ENCODE results near the gene DDX56. TPM values are rescaled to one million over a fixed set of nuclear protein-coding genes. Genes with fewer than 3 reads are reported as not detected.
"Not testable (repeated sequence)": the region's sequence is repeated elsewhere in the genome, so short reads cannot be mapped to it uniquely, and the experiment has no call there.

DDX56 gene
- polyA plus RNA-seq, 3 donors: 74.3 to 79.6 (median 79.2) TPM

DNA sequence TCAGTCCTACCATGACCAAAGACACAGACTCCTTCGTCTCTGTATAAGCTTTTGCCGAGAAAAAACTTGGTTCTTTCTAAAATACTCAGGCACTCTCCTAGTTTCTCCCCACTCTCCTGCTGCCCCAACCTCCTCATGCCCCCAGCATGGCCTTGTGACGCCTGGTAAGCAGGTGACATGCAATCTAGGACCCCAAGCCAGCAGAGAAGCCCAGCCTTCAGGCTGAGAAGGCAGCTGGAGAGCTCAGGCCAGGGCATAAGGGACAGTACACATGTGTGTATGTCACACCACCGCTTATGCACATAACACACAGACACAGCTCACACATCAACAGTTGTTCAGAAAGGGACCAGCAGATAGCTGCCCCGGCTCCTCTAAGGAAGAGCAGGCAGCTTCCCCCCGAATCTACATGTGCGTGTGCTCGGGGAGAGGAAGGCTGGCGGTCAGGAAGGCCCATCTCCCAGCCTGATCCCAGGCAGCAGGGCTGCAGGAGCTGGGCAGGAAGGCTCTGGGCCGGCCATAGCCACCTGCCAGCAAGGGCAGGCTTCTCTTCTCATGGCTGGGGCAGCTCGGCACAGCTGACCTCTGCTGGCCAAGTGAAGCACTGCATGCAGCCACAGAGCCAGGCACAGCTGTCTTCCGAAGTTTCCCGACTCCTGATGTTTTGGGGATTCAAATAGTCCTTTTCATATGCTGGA is 8.5 kb downstream of the DDX56 start:
- DNase-seq (ENCODE audit: low read depth in 3 of 3, low spot score in 2 of 3): no peak

DNA sequence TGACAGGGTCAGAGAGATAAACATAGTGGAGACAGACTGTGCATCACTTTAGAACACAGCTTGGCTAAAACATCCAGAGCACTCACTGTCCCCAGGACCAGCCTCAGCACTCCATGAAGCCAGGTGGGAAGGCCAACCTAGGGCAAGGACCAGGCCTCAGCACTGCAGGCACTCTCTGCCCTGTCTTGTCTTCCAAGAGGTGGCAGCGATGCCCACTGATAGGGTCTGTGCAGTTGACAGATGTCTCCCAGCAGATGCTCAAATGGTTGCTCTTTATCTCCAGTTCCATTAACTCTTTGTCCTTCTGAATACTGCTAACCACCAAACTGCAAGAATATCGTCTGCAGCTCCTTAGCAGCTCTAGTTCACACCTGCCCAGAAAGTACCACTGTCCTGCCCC is 9.1 kb downstream of the DDX56 start:
- no peak for DNase-seq (ENCODE audit: low read depth in 3 of 3, low spot score in 2 of 3)

GRCh38 chr7:44563171-44563679 is 10.5 kb downstream of the DDX56 start:
- no peak for DNase-seq (ENCODE audit: low read depth in 3 of 3, low spot score in 2 of 3)

DNA sequence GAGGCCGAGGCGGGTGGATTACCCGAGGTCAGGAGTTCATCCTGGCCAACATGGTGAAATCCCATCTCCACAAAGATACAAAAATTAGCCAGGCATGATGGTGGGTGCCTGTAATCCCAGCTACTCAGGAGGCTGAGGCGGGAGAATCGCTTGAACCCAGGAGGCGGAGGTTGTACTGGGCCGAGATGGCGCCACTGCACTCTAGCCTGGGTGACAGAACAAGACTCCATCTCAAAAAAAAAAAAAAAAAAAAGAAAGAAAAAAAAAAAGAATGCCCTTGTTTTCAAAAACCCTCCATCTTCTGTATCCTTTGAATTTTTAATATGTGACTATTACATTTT is 11.1 kb downstream of the DDX56 start:
- not testable (repeated sequence) for DNase-seq (ENCODE audit: low read depth in 3 of 3, low spot score in 2 of 3)

GRCh38 chr7:44561962-44562621 is 11.6 kb downstream of the DDX56 start:
- DNase-seq (ENCODE audit: low read depth in 3 of 3, low spot score in 2 of 3): no peak

DNA sequence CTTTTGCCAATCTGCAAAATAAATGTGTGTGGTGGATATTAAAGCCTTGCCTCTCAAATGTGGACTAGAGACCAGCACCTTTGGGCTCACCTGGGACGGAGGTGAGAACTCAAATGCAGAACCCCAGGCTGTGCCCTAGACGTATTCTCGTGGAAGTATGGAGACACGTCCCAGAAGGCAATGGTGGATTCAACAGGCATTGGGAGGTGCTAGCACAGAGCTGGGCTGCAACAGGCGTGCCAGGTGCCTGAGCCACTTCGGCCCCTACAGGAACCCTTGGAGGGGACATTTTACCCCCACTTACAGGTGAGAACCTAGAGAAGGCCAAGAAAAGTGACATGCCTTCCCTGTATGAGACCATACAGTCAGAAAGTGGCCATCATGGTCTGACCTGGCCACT is 12.2 kb downstream of the DDX56 start:
- no peak for DNase-seq (ENCODE audit: low read depth in 3 of 3, low spot score in 2 of 3)

GRCh38 chr7:44559485-44559884 is 14.2 kb downstream of the DDX56 start:
- no peak for DNase-seq (ENCODE audit: low read depth in 3 of 3, low spot score in 2 of 3)

DNA sequence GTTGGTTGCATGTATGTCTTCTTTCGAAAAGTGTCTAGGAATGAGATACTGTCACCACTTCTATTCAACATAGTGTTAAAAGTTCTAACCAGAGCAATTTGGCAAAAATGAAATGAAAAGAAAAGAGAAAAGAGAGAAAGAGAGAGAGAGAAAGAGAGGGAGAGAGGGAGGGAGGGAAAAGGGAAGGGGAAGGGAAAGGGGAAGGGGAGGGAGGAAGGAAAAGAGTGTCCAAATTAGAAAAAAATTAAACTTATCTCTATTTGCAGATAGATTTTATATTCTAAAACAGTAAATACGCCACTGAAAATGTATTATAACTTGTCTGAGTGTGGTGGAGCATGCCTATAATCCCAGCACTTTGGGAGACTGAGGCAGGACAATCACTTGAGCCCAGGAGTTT is 16.2 kb downstream of the DDX56 start:
- DNase-seq (ENCODE audit: low read depth in 3 of 3, low spot score in 2 of 3): no peak

DNA sequence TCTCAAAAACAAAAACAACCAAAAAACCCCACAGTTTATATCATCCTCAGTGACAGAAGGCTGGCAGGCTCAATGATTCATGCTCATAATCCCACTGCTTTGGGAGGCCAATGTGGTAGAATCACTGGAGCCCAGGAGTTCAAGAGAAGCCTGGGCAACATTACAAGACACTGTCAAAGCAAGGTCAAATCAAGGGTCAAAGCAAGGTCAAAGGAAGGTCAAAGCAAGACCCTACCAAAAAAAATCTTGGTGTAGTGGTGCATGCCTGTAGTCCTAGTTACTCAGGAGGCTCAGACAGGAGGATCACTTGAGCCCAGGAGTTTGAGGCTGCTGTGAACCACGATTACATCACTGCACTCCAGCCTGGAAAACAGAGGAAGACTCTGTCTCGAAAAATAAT is 18.4 kb downstream of the DDX56 start:
- no peak for DNase-seq (ENCODE audit: low read depth in 3 of 3, low spot score in 2 of 3)

DNA sequence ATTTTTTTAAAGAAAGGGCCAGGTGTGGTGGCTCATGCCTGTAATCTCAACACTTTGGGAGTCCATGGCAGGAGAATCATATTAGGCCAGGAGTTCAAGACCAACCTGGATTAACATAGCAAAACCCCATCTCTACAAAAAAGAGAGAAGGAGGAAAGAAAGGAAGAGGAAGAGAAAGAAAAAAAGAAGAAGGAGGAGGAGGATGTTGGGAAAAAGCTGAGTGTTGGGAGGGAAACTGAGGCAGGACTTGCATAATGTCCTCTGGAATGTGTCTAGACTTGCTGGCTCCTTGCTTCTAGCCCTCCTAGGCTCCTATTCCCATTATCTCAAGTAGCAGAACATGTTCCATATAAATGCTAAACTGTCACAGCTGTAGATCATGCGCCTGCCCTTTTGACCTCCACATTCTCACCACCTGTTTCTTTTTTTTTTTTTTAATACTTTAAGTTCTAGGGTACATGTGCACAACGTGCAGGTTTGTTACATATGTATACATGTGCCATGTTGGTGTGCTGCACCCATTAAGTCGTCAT is 21.2 kb downstream of the DDX56 start:
- not testable (repeated sequence) for DNase-seq (ENCODE audit: low read depth in 3 of 3, low spot score in 2 of 3)

DNA sequence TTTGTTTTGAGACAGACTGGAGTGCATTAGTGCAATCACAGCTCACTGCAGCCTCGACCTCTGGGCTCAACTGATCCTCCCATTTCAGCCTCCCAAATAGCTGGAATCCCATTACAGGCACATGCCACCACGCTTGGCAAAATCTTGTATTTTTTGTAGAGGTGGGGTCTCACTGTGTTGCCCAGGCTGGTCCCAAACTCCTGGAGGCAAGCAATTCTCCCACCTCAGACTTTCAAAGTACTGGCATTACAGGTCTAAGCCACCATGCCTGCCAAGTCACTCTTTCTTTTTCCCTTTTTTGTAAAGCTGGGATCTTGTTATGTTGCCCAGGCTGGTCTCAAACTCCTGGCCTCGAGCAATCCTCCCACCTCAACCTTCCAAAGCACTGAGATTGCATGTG is 24.3 kb downstream of the DDX56 start:
- DNase-seq (ENCODE audit: low read depth in 3 of 3, low spot score in 2 of 3): no peak

- DNase-seq (ENCODE audit: low read depth in 3 of 3, low spot score in 2 of 3): no peak
Measured at GRCh38 chr7:44548893-44549292, 24.8 kb downstream of the DDX56 start.

DNA sequence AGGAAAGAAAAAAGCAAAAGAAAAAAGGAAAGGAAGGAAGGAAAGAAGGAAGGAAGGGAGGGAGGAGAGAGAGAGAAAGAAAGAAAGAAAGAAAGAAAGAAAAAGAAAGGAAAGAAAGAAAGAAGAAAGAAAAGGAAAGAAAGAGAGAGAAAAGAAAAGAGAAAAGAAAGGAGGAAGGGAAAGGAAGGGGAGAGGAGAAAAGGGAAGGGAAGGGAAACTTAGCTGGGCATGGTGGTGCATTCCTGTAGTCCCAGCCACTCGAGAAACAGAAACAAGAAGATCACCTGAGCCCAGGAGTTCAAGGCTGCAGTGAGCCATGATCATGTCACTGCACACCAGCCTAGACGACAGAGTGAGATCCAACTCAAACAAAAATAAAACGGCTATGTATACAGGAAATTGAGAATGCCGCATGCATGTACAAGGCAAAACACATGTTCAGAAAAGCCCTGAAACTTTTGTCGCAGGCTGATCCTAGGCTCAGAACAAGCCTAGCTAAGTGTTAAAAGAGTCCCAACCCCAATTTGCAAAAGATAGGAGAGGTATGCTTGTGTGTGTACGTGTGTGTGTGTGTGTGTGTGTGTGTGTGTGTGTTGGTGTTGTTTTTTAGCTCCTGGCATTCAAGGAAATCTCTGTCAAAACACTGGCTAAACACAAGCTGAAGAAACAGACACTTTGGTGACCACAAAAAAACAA is 26.0 kb downstream of the DDX56 start:
- DNase-seq (ENCODE audit: low read depth in 3 of 3, low spot score in 2 of 3): no peak

DNA sequence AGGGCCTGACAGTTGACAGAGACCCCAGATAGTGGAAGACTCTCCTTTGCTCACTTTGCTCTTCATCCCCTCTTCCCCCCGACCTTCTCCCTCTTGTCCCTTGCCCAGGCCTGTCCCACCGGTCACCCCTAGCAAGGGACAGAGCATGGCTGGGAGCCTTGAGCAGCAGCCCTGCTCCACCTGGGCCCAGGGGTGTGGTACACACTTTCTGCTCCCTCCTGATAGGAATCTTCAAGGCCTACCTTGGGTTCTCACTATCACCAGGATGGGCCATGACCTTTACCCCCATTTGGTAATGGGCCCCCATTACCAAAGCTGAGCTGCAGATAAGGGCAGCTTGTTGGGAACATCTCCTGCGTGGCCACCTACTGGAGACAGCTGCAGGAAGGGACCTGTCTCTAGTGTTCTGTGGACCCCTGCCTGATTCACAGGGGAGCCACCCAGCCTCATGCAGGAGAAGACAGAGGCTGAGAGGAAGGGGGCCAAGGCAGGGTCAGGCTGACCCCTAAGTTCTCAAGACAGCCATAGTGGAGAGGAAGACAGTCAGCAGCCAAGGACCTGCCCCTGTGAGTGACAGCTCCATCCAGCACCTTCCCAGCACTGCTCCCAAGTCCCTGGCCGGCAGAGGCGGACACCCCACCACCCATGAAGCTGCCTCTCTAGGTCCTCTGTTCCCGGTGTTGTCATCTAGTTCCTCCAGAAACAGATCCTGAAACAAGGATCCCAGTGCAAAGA is 31.7 kb downstream of the DDX56 start:
- DNase-seq (ENCODE audit: low read depth in 3 of 3, low spot score in 2 of 3): no peak

- DNase-seq (ENCODE audit: low read depth in 3 of 3, low spot score in 2 of 3): no peak
Measured at GRCh38 chr7:44541028-44541869, 32.5 kb downstream of the DDX56 start, which contains the start of gene NPC1L1. TSS of gene NPC1L1 (minus strand) at chr7:44541330. CDS start at chr7:44541259, 71 bp downstream.

DNA sequence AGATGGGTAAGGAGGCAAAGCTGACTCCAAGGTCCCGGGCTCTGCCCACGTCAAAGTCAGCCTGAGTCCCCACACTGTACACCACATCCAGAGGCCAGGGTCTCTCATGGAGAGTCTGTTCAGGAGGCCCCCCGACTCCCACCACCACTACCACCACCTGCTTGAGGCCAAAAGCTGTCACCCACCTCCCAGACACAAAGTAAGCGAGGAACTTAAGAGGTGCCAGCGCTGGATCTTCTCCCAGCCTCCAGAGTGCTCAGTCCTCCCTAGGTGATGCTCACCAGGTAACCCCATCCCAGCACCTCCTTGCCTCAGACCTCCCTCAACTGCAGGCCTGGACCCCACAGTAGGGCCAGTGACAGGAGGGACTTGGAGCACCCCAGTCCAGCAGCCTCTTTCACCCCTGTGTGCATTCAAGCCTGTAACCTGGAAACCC is 33.1 kb downstream of the DDX56 start:
- DNase-seq (ENCODE audit: low read depth in 3 of 3, low spot score in 2 of 3): no peak

GRCh38 chr7:44539669-44540506 is 33.8 kb downstream of the DDX56 start:
- no peak for DNase-seq (ENCODE audit: low read depth in 3 of 3, low spot score in 2 of 3)

DNA sequence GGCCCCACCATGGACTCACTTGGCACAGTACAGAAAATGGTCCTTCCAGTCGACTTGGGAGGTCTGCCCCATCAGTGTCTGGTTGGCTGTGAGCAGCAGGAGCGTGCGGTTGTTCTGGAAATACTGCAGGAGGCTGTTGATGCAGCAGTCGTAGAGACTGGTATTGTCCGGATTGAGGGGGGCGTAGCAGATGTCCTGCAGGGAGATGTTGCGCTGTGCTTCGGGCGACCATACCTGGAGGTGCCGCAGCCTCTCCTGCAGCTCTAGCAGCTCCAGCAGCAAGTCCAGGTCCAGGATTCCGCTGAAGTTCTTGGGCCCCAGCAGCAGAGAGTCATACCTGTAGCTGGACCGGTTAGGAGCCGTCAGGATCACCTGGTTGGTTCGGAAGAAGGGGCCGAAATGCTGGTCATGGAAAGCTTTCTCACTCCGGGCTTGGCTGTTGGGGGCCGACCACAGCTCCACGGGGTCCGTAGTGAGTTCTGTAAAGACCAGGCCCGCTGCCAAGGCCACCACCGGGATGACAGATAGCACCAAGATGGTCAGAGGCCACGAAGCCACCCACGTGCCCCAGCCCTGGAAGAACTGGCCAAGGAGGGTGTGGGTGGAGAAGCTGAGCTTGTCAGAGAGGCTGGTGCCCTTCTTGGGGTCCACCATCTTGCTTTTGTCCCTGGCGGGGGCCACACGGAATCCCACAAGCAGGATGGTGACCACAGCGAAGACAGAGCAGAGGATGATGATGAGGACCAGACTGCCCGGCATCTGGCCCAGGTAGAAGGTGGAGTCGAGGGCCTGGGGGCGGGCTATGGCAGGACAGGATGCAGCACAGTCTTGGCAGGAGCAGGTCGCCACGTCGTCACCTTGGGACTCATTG is 34.7 kb downstream of the DDX56 start:
- no peak for DNase-seq (ENCODE audit: low read depth in 3 of 3, low spot score in 2 of 3)

Data from right renal cortex interstitium (tissue), 3 donors.